HepG2 (cell line): ENCODE measurements around the gene ANAPC5. TPM values are rescaled to one million over a fixed set of nuclear protein-coding genes. Genes with fewer than 3 reads are reported as not detected.

Experiments used
- ATF7 ChIP-seq, 2 experiments: fragments of 450-650 bp in 1 of 2; sonication (generic) in 1 of 2; formaldehyde crosslinking in 1 of 2; IDR thresholded peaks; 2 replicates each; pipeline versions ENCODE4 v1.4.0 to v1.6.1; 2016 to 2020; ENCODE audit warnings: antibody characterized with exemption in 1 of 2, mild to moderate bottlenecking in 1 of 2, missing genetic modification reagents in 1 of 2
- BCL6 ChIP-seq: IDR thresholded peaks from 2 replicates; pipeline ENCODE4 v1.6.1; 2016; ENCODE audit warnings: missing genetic modification reagents, missing compliant biosample characterization
- CBX1 ChIP-seq: IDR thresholded peaks from one replicate; pipeline ENCODE4 v1.6.1; 2016; ENCODE audit warnings: antibody characterized with exemption, low read depth
- CEBPB ChIP-seq: IDR thresholded peaks from 2 replicates; pipeline ENCODE4 v1.6.1; 2011; ENCODE audit warnings: low read depth, low read length, improper control_type of control experiment, borderline replicate concordance
- CREB1 ChIP-seq, 2 experiments: fragments of 450-650 bp in 1 of 2; IDR thresholded peaks; 2 replicates each; pipeline ENCODE4 v1.6.1; 2016 to 2017; ENCODE audit warnings: control low read depth in 1 of 2, mild to moderate bottlenecking in 1 of 2, missing compliant biosample characterization in 1 of 2, missing genetic modification characterization in 1 of 2
- GZF1 ChIP-seq: sonication (generic); formaldehyde crosslinking; IDR thresholded peaks from 2 replicates; pipeline ENCODE4 v1.5.1; 2020; ENCODE audit warnings: mild to moderate bottlenecking, missing genetic modification reagents
- HNRNPL ChIP-seq: fragments of 200-400 bp; formaldehyde crosslinking; IDR thresholded peaks from 2 replicates; pipeline ENCODE4 v1.6.1; 2017; ENCODE audit warnings: mild to moderate bottlenecking, low read depth, low read length
- HOXD1 ChIP-seq: sonication (generic); formaldehyde crosslinking; IDR thresholded peaks from 2 replicates; pipeline ENCODE4 v1.5.0; 2020; ENCODE audit warnings: missing genetic modification reagents
- NR1H2 ChIP-seq: sonication (generic); formaldehyde crosslinking; IDR thresholded peaks from 2 replicates; pipeline ENCODE4 v1.8.1; 2022; ENCODE audit warnings: low read depth, missing genetic modification reagents, borderline replicate concordance
- RARA ChIP-seq: IDR thresholded peaks from 2 replicates; pipeline ENCODE4 v1.6.1; 2016; ENCODE audit warnings: missing genetic modification reagents, missing compliant biosample characterization
- RFX1 ChIP-seq: fragments of 450-650 bp; IDR thresholded peaks from 2 replicates; pipeline ENCODE4 v1.6.1; 2017
- RFX3 ChIP-seq: IDR thresholded peaks from 2 replicates; pipeline ENCODE4 v1.6.1; 2016; ENCODE audit warnings: missing biosample characterization, missing genetic modification reagents
- ZNF10 ChIP-seq: sonication (generic); formaldehyde crosslinking; IDR thresholded peaks from 2 replicates; pipeline ENCODE4 v1.4.0; 2020; ENCODE audit warnings: mild to moderate bottlenecking, low read depth, missing genetic modification reagents, borderline replicate concordance
- ZNF124 ChIP-seq: sonication (generic); formaldehyde crosslinking; IDR thresholded peaks from 2 replicates; pipeline ENCODE4 v1.4.0; 2020; ENCODE audit warnings: missing genetic modification reagents
- ZNF367 ChIP-seq: sonication (generic); formaldehyde crosslinking; IDR thresholded peaks from 2 replicates; pipeline ENCODE4 v1.4.0; 2020; ENCODE audit warnings: missing genetic modification reagents, borderline replicate concordance
- ZNF543 ChIP-seq: sonication (generic); formaldehyde crosslinking; IDR thresholded peaks from 2 replicates; pipeline ENCODE4 v1.4.0; 2020; ENCODE audit warnings: mild to moderate bottlenecking, missing genetic modification reagents
- ZNF570 ChIP-seq: sonication (generic); formaldehyde crosslinking; IDR thresholded peaks from 2 replicates; pipeline ENCODE4 v1.4.0; 2020; ENCODE audit warnings: mild to moderate bottlenecking, missing genetic modification reagents, borderline replicate concordance
- ZNF605 ChIP-seq: sonication (generic); formaldehyde crosslinking; IDR thresholded peaks from 2 replicates; pipeline ENCODE4 v1.8.0; 2022; ENCODE audit warnings: mild to moderate bottlenecking, missing genetic modification reagents
- ZNF614 ChIP-seq: IDR thresholded peaks from 2 replicates; pipeline ENCODE4 v1.6.1; 2018; ENCODE audit warnings: missing biosample characterization, missing genetic modification reagents, inconsistent platforms, borderline replicate concordance
- polyA plus RNA-seq, 8 experiments: library from polyadenylated mRNA; depleted of rRNA in 3 of 8; stranded (reverse) in 7 of 8; unstranded in 1 of 8; fragments of >200 nt; fragmentation: Illumina TruSeq in 4 of 8; extraction: Trizol in 4 of 8; gene quantifications; 2 replicates each; pipeline versions ENCODE4 v1.2.1 to v1.2.3, GENCODE V29; 2011 to 2016; ENCODE audit warnings: low read depth in 4 of 8, missing spikeins in 1 of 8, mixed read lengths in 1 of 8; ENCODE audit not compliant: insufficient read depth in 1 of 8
- total RNA-seq, 5 experiments: library from RNA; depleted of rRNA; stranded (reverse); fragments of >200 nt; fragmentation: Illumina TruSeq; extraction: Trizol; gene quantifications; 2 replicates each; pipeline ENCODE4 v1.2.3, GENCODE V29; 2016; ENCODE audit warnings: low read depth in 1 of 5
- TF ChIP-seq, protein P1 (sequence below): sonication (generic); formaldehyde crosslinking; IDR thresholded peaks from 2 replicates; pipeline ENCODE4 v1.4.0; 2020; ENCODE audit warnings: missing genetic modification reagents
- TF ChIP-seq, protein P2 (sequence below): sonication (generic); formaldehyde crosslinking; IDR thresholded peaks from 2 replicates; pipeline ENCODE4 v1.4.0; 2020; ENCODE audit warnings: missing genetic modification reagents
- TF ChIP-seq, protein P3 (sequence below): sonication (generic); formaldehyde crosslinking; IDR thresholded peaks from 2 replicates; pipeline ENCODE4 v1.4.0; 2020; ENCODE audit warnings: low read depth, mild to moderate bottlenecking, missing genetic modification reagents
- TF ChIP-seq, protein P4 (sequence below): sonication (generic); formaldehyde crosslinking; IDR thresholded peaks from 2 replicates; pipeline ENCODE4 v1.5.1; 2020; ENCODE audit warnings: mild to moderate bottlenecking, missing genetic modification reagents, moderate library complexity
- TF ChIP-seq, protein P5 (sequence below): sonication (generic); formaldehyde crosslinking; IDR thresholded peaks from 2 replicates; pipeline ENCODE4 v1.4.0; 2020; ENCODE audit warnings: missing genetic modification reagents, mild to moderate bottlenecking, borderline replicate concordance

Gene ANAPC5
- total and polyA plus RNA-seq, 2 of the 13 experiments (the other 11 are each of a cell fraction or from before 2014, with no cell fraction given), result 146 to 161 TPM

DNA sequence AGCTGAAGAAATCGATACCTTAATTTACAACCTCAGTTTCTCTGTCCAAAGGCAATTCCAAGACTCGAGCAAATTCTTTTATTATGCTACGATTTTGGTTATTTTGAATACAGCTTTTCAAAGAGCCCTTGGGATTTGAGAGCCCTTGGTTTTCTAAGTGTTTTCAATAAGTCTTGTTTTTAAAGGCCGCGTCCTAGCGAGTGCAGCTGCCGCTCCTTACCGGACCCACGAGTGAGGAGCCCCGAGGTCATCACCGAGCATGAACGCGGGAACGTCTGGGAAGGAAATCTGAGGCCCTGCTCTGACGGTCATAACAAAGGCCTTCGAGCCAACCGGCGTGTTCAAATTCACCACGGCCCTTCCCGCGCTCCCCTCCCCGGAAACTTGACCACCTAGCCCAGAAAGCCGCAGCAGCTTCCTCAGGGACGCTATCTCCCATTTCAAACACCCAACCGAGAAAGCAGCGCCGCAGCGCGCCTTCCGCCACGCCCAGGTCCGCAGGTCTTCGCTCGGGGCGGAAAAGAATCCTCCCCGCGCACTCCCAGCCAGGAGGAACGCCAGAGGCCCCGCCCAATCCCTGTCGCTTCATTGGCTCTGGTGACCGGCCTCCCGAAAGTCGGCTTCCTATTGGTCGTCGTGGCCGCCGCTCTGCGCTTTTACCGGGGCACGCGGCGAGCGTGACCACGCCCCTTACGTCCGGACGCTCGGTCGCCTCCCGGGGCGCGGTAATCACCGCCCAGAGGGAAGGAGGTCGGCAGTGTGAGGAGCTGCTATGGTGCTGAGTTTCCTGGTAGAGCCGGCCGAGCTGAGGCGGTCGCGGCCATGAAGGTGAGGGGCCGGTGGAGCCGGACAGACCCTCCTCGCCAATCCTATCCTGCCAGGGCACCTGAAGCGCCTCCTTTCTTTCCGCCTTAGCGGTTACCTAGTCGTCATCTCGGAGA is 47.5 kb upstream of the ANAPC5 start, which contains the start of gene RNF34 (continued):
- TF ChIP-seq, protein P1, sequence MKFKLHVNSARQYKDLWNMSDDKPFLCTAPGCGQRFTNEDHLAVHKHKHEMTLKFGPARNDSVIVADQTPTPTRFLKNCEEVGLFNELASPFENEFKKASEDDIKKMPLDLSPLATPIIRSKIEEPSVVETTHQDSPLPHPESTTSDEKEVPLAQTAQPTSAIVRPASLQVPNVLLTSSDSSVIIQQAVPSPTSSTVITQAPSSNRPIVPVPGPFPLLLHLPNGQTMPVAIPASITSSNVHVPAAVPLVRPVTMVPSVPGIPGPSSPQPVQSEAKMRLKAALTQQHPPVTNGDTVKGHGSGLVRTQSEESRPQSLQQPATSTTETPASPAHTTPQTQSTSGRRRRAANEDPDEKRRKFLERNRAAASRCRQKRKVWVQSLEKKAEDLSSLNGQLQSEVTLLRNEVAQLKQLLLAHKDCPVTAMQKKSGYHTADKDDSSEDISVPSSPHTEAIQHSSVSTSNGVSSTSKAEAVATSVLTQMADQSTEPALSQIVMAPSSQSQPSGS (CRISPR knock-in tag), result 0 out of 2 replicates have a peak, but pooled peaks have one; percentile 66
- TF ChIP-seq NR1H2 (CRISPR knock-in tag) (no peak), HOXD1 (CRISPR knock-in tag) (no peak; the same call in 1 of the 2 replicates), RFX1 (no peak), HNRNPL (no peak), BCL6 (CRISPR knock-in tag) (no peak), CBX1 (no peak), GZF1 (CRISPR knock-in tag) (0 out of 2 replicates have a peak, but pooled peaks have one; percentile 45), ZNF10 (CRISPR knock-in tag) (no peak), ATF7 (IDR thresholded peaks at IDR 0.05) (no peak), ATF7 (CRISPR knock-in tag; IDR thresholded peaks at IDR 0.05) (no peak), ZNF543 (CRISPR knock-in tag) (no peak), ZNF124 (CRISPR knock-in tag) (no peak), ZNF570 (CRISPR knock-in tag) (no peak), ZNF605 (CRISPR knock-in tag) (peak; percentile 54), CREB1 (IDR thresholded peaks at IDR 0.05) (peak; percentile 84), CREB1 (CRISPR knock-in tag; IDR thresholded peaks at IDR 0.05) (peak; percentile 91), CEBPB (no peak), ZNF614 (CRISPR knock-in tag) (peak; percentile 77; the same call in 1 of the 2 replicates), ZNF367 (no peak), RFX3 (CRISPR knock-in tag) (no peak), RARA (CRISPR knock-in tag) (no peak; the same call in 1 of the 2 replicates)
- TF ChIP-seq, protein P2, sequence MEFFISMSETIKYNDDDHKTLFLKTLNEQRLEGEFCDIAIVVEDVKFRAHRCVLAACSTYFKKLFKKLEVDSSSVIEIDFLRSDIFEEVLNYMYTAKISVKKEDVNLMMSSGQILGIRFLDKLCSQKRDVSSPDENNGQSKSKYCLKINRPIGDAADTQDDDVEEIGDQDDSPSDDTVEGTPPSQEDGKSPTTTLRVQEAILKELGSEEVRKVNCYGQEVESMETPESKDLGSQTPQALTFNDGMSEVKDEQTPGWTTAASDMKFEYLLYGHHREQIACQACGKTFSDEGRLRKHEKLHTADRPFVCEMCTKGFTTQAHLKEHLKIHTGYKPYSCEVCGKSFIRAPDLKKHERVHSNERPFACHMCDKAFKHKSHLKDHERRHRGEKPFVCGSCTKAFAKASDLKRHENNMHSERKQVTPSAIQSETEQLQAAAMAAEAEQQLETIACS (CRISPR knock-in tag), result peak; percentile 50; the same call in 1 of the 2 replicates
- TF ChIP-seq, protein P3, sequence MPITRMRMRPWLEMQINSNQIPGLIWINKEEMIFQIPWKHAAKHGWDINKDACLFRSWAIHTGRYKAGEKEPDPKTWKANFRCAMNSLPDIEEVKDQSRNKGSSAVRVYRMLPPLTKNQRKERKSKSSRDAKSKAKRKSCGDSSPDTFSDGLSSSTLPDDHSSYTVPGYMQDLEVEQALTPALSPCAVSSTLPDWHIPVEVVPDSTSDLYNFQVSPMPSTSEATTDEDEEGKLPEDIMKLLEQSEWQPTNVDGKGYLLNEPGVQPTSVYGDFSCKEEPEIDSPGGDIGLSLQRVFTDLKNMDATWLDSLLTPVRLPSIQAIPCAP (CRISPR knock-in tag), result no peak
- TF ChIP-seq, protein P4, sequence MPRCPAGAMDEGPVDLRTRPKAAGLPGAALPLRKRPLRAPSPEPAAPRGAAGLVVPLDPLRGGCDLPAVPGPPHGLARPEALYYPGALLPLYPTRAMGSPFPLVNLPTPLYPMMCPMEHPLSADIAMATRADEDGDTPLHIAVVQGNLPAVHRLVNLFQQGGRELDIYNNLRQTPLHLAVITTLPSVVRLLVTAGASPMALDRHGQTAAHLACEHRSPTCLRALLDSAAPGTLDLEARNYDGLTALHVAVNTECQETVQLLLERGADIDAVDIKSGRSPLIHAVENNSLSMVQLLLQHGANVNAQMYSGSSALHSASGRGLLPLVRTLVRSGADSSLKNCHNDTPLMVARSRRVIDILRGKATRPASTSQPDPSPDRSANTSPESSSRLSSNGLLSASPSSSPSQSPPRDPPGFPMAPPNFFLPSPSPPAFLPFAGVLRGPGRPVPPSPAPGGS (CRISPR knock-in tag), result peak; percentile 86; the same call in 1 of the 2 replicates
- TF ChIP-seq, protein P5, sequence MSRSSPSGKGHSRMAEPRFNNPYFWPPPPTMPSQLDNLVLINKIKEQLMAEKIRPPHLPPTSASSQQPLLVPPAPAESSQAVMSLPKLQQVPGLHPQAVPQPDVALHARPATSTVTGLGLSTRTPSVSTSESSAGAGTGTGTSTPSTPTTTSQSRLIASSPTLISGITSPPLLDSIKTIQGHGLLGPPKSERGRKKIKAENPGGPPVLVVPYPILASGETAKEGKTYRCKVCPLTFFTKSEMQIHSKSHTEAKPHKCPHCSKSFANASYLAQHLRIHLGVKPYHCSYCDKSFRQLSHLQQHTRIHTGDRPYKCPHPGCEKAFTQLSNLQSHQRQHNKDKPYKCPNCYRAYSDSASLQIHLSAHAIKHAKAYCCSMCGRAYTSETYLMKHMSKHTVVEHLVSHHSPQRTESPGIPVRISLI (CRISPR knock-in tag), result no peak
